ENCODE data around the gene MAPK8.

Gene MAPK8

DNA sequence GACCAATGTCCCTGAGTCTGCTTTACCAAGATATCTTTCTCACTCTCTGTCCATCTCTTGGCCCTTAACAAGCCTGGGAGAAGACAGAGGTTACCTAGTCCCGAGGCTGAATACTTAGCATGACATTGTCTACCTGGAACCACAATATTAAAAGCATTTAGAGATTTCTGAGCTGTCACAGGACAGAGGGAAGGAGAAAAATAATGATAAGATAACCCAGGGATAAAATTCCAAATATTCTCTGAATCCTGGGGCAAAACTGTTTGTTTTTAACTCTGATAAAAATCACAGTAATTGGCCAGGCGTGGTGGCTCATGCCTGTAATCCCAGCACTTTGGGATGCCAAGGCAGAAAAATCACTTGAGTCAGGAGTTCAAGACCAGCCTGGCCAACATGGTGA is 12.0 kb upstream of the MAPK8 start:
- DNase-seq: no peak

DNA sequence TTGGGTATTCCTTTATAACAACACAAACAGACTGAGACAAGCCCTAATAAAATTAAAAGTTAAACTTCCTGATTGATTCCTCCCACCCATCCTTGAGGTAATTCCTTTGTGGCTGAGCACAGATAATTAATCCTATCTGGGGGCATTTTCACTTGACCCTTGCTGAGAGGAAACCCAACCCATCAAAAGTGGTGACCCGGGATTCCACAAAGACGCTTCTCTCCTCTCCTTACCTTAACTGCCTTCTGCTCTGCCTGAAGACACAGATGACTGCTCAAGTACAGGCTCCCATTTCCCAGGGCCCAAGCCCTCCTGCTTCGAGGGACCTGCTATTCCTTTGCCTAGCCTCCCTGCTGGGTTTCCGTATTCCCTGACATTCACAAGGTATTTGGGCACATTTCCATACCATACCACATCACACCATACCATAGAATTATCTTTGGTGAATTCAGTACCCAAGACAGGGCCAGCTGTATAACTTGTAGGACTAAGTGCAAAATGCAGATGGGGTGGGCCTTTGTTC is 9.8 kb upstream of the MAPK8 start:
- no peak for DNase-seq

DNA sequence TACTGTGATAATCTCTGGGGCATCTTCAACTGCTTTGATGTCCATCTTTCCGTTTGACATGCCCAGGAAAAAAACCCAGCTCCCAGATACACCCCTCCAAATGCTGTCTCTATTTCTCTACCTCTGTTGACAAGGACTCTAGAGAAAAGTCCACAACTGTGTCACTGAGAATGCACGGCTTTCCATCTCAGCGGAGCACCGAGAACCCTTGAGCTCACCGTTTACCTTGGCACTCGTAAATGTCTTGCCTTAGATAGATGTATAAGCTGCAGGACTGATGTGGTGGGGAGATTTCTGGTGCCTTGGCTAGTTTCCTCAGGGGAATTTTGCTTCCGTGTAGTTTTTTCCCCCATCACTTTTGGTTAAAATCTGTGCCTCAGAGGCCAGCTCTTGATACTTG is 7.4 kb upstream of the MAPK8 start:
- no peak for DNase-seq

DNA sequence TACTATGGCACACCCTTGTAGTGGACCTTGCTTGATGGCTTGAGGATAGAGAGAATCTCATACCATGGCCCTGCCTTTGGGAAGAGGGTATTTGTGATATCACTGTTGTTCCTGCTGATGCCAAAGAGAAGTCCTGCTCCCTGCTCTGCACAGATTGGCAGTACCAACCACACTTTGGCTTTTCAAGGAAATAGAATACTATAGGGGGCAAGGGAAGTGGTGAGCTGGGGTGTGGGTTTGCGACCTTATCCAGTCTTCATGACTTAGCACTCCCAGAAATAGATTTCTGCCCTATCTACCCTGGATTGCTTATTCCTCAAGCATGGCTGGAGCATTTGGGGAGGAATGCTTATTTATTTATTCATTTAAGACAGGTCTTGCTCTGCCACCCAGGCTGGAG is 6.8 kb upstream of the MAPK8 start:
- DNase-seq: no peak

DNA sequence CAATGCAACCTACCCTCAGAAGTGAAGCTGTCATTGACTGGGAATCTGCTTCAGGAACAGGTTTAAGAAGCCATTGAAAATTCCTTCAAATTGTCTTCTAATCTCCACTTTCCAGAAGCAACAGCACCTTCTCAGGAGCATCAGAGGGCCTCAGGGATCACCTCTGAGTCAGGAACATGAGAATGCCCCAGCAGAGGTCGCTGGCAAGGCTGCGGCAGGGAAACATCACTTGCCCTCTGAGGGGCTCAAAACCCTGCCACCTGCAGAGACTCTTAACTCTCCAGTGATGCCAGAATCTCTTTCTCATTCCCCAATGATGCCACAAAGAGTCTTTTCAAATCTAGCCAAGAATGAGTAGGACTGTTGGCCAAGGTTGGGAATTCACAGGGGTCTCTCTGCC is 5.9 kb upstream of the MAPK8 start:
- no peak for DNase-seq

DNA sequence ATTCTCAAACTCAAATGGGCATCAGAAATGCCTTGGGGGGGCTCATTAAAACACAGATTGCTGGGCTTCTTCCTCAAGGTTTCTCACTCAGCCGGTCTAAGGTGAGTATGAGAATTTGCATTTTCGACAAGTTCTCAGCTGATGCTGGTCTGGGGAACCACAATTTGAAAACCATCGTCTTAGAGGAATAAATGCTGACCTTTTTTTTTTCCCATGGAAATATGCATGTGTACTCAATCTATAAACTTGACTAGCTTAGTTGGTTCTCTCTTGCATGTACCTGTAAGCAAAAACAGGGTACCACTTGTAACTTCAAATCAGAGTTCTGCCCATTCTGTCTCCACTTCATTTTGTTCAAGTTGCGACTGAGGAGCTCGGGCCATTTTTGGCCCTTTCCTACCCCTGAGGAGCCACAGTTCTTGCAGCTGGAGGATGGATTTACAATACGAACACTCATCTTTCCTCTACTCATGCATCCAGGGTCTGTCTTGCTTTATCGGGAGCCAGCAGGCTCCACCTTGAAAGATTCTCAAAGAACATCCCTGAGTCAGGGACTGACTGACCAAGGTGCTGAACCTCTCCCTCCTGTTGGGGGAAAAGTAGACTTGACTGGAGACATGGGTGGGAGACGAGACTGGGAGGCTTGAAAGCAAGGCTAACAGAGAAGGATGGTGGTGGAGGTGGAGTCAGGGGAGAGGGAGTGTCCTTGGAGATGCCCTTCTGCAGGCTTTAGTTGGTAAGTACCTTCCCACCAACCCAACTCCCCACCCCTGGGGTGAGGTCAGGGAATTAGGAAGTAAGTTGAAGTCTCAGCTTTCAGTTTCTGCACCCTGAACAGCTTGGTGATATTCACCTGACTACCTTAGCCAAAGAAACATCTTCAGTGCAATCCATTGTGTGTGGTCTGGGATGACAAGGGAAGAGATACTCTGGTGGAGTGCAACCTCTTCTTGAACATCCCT is 3.7 kb upstream of the MAPK8 start:
- DNase-seq: no peak

DNA sequence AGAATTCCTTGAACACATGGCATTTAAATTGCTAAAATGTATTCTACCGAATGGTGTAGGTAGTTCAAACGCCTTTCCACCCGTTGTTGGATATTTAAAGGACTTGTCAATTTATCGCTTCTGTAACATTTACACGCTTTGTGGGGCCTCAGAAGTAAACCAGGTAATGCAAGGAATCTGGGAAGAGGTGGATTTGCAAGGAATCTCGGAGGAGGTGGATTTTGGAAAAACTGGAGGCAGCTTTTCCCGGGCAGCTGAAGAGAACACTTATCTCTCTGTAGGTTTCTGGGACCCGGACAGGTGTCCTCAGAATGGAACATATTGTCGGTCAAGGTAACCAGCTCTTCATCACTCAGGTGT is 592 bp upstream of the MAPK8 start:
- DNase-seq: no peak

DNA sequence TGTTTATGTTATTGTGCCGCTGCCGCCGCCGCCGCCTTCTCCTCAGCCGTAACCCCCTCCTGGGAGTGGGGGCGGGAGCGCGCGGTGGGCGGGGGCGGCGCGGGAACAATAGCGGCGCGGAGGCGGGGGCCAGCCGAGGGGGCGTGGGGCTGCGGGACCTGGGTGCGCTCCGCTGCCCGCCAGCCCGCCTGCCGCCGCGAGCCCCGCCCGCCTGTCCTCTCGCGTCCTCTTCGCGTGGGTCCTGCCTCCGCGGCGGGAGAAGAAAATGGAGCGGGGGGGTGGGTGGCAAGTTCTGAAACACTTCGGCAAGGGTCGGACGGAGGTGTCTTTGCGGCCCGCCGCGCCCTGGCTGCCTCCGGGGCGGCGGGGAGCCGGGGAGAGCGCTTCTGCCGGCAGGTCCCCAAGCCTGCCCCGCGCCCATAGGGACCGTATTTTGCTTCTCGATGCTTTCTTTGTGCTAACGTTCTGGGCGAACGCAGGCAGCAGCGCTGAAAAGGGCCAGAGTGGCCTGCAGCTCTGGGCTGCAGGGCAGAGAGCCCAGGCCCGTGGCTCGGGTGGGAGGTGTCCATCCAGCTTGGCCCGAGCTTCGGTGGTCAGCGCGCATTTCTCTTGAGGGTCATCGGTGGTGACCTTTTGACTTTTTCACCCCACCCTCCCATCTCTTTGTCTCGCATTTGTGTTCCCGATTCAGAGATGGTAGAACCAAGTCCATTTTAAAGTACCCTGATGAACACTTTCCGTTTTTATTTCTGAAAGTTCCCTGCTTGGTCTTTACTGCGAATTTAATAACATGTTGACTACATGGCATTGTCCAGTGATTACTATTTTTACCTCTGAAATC is 613 bp downstream of the MAPK8 start:
- peak; percentile 62 for DNase-seq

DNA sequence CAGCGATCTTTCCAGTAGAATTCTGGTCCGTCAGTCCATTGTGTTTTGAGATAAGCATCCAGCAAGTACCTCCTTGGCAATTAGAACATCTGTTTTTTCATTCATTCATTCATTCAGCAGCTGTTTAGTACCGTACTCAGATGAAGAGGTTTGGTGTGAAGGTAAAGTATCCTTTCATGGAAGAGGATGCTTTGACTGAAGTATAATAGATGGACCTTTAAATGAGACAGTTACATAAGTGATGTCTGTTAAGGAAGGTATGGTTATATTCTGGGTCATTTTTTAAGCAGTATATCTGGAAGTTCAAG is 1.2 kb downstream of the MAPK8 start:
- no peak for DNase-seq

DNA sequence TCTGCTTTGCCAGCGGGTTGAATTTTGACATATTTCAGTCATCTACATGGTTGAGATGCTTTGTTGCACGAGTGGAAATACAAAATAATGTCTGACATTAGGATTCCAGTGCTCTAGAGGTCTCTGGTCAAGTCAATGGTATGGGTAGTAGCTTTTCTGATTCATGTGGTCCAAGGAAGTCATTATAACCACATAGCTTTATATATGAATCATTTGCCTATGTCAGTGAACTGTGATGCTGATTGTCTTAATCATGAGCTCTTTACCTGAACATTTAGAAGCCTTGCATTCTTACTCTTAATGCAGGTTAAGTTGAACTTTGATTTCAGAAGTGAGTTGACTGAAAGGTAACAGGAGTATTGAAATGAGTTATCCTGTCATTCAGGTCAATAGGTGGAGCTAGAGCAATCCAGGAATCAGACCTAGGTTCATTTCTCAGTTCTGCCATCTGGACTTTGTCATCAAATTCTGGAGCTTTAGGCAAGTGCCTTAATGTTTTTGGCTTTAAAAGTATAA is 3.3 kb downstream of the MAPK8 start:
- DNase-seq: no peak

DNA sequence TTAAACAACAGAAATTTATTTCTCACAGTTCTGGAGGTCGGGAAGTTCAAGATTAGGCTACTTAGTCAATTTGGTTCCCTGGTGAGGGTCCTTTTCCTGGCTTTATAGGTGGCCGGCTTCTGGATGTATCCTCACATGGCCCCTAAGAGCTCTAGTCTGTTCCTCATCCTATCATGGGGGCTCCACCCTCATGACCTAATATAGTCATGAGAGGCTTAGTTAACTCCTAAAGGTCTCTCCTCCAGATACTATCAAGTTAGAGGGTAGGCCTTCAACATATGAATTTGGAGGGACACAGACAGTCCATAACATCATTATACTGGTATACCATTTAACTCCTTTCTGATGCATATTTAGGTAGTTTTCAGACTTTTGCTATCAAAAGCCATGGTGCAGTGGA is 7.6 kb downstream of the MAPK8 start:
- no peak for DNase-seq

DNA sequence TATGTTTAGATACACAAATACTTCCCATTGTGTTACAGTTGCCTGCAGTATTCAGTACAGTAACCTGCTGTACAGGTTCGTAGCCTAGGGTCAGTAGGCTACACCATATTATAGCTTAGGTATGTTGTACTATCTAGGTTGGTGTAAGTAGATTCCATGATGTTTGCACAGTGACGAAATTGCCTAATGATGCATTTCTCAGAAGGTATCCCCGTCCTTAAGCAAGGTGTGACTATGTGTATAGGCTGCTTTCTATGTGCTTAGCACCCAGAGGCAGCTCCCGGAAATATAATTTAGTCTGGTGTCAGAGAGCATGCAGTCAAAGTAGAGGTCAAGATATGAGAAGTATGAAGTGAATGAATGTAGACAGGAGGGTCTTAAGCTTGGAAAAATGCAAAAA is 9.8 kb downstream of the MAPK8 start:
- DNase-seq: no peak

DNA sequence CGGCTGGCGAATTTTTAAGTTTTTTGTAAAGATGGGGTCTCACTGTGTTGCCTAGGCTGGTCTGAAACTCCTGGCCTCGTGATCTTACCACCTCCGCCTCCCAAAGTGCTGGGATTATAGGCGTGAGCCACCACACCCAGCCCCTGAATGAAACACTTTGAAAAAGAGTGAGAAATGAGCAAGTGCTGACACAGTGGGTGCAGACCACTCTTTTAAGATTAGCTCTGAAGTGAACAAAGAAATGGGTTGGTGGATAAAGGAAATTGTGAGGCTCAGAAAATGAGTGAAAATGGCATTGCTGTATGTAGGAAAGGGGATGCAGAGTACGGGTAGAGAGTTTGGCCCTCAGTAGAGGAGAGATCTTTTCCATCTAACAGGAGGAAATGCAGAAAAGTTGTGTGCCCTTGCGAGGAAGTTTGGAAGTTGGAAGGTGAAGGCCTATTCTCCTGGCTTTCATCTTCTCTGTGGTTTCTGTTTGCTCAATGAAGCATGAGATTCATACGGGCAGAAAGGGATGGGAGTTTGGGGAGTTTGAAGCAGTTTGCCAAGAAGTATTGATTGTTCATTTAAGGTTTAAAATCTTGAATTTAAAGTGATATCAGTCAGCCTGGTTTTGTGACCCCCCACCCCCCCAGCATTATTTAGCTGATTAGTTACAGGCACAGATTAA is 11.0 kb downstream of the MAPK8 start:
- no peak for DNase-seq

DNA sequence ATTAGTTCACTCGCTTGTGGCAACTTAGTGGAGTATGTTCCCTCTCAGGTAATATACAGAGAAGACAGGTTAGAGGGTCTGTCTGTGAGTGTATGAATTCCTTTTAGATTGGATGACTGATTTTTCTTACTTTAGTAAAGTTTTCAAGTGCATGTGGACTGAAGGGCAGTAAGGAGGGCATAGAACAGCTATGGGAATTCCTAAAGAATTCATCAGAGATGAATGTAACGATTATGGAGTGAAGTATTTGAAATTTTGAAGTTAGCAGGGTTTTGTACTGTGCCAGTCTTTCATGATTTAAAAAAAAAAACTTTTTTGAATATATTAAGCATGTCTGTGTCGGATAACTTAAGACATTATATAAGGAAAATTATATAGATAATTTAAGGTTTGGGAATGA is 15.5 kb downstream of the MAPK8 start:
- DNase-seq: no peak

DNA sequence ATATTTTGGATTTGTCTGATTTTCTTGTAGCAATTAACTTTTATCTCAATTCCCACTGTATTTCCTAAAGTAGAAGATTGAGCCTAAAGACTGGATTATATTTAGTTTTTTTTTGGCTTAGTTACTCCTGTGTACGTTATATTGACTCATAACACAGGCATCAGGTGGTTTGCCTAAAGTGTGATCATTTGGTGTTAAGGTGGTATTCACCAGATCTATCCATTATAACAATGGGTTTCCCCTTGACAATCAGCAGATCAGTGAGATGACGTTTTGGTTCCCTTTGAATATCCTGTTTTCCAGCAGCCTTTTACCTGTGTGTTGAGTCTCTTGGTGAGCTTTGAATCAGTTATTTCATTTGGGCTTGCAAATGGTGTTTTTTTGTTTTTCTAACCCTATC is 18.1 kb downstream of the MAPK8 start:
- DNase-seq: no peak

DNA sequence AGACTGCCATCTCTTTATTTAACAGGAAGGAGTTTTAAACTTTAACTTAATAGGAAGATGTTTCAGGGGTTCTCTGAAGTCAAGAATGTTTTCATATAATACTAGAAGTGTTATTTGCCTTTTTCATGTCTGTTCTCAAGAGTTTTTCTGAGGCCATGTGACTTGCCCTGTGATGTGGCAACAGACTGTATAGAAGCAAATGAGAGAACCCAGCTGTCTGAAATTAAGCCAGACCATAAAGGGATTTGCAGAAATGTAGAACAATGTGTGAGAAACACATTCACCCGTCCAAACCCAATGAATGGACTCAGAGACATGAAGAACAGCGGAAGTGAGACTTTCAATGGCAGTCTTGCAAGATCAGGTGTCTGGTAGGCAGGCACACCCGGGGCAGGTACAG is 23.8 kb downstream of the MAPK8 start:
- DNase-seq: no peak

DNA sequence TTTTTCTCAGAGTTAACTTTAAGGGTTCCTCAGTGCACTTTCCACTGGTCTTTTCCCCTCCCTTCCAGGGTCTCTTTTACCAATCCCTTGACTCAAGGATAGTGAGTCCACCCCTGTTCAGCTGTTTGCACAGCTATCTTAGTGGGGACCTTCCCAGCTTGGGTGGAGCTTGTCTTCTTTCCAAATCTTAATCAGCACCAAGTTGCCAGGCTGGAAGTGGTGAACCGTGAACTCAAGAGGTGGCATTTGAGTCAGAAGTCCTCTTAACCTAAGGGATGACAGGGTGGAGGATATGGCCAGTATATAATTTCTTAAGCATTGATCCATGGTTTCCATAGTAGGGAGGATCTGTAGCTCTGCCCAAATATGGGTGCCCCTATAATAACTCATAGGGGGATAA is 25.0 kb downstream of the MAPK8 start:
- no peak for DNase-seq

DNA sequence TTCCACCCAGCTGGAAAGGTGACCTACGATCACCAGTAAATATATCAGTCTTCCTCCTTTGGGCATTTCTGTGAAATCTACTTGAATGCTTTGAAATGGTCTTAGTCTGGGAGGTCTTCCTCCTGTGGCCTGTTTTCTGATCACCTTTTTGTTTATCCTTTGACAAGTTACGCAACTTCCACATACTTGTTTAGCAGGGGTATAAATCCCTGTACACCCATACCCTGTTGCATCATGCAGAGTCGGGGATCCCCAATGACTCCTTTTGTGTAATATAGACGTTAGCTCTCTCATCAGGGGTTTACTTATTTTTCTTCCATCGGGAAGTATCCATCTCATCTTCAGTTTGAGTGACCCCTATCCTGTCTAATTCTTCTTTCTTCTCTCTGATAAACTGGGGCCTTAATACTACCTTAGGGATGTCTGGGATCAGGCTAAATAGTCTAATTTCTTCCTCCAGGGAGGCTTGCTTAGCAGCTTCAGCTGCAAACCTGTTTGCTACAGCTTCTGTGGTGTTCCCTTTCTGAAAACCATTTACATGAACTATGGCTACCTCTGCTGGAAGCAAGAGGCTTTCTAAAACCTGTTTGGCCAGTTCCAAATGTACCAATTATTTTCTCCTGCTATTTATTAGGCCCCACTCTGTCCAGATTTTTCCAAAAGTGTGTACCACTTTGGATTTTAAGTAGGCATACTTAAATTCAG is 25.8 kb downstream of the MAPK8 start:
- no peak for DNase-seq

DNA sequence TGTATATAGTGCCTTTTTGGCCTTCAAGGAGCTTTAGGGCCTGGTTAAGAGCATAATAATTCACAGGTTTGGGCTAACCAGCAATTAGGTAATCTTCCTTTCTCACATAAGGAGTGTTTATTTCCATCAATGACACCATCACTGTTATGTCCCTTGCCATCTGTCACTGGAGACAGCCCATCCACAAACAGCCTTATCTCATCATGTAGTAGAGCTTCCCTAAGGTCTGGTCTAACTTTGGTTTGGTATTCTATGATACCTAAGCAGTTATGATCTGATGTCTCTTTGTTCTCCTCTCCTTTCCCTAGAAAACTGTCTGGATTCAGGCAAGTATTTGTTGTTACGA is 26.4 kb downstream of the MAPK8 start:
- DNase-seq: no peak

DNA sequence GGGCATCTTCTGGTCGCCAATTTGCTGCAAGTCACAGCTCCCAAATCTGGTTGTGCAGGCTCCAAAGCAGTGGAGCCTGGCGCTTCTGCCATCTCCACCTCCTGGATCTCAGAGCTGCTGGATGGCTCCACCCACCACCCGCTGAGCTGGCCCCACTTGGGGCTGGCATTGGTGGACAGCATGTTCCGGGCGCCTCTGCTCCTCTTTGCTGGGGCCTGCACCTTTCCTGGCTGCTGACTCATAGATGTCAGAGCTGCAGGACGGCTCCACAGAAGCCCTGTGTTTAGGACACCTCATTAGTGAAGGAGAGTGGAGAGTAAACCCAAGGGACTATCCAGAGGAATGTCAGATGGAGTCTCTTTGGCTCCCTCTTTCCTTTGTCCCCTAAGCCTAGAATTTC is 27.4 kb downstream of the MAPK8 start:
- no peak for DNase-seq

DNA sequence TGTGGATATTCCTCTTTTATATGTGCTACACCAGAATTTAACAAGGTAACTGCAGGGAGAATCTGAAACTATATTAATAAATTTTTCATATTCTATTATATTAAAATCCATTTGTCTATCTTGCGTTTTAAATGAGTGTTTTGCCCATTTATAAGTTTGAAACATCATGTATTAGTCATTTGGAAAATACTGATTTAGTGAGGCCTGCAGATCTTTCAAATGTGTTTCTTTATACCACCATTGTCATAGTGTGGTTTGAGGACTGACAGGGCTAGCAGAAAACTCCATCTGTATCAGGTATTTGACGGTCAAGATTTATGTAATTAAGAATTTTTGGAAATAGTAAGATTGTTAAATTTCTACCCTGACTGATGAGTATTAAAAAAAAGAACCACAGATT is 29.3 kb downstream of the MAPK8 start:
- no peak for DNase-seq

DNA sequence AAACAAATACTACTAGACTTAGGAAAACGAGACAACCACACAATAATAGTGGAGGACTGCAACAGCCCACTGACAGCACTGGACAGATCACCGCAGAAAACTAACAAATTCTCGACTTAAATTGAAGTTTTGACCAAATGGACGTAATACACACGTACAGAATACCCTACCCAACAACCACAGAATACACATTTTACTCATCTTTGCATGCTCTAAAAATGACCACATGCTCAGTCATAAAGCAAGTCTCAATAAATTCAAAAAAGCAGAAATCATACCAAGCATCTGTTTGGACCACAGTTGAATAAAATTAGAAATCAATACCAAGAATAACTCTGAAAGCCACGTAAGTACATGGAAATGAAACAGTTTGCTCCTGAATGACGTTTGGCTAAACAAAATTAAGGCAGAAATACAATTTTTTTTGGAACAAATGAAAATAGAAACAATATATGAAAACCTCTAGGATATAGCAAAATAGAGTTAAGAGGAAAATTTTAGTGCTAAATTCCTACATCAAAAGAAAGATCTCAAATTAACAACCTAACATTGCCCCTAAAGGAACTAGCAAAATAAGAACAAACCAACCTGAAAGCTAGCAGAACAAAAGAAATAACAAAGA is 30.6 kb downstream of the MAPK8 start:
- DNase-seq: no peak
